ENCODE measurements around the gene EEFSEC.

Gene EEFSEC

DNA sequence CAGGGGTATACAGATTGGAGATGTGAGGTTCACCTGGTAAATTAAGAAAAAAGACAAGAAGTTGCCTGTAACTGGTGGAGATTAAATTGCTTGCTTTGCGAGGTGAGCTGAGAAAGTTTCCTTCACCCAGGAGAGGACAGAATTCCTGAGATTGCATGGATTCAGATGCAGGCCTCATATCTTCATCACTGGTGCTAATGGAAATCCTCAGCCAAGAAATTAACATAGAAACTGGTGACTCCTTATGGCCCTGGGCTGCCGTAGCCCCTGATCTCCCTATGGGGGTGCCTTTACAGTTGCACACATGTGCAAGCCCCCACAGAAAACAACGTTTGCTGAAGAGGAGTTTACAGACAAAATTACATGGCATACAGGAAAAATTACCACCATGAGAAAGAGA is 68.0 kb downstream of the EEFSEC start:
- no peak for DNase-seq

DNA sequence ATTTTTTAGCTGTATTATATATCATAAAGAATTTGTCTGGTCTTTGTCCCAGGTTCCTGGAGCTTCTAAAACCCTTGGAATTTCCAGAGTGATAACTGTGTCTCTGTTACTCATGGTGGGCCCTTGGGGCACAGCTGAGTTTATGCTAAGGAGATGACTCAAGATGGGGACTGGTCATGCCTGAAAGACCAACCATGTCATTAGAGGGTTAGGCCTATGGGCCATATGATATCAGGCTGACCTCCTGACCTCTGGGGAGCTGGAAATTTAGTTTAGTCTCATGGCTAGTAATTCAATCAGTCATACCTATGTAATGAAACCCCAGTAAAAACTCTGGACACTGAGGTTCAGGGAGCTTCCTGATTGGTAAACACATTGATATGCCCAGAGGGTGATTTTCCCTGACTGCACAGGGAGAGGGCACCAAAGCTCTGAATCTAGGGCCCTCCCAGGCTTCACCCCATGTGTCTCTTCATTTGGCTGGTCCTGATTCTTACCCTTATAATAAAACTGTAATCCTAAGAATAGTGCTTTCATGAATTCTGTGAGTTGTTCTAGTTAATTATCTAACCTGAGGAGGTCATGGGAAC is 69.6 kb downstream of the EEFSEC start:
- DNase-seq = no peak

DNA sequence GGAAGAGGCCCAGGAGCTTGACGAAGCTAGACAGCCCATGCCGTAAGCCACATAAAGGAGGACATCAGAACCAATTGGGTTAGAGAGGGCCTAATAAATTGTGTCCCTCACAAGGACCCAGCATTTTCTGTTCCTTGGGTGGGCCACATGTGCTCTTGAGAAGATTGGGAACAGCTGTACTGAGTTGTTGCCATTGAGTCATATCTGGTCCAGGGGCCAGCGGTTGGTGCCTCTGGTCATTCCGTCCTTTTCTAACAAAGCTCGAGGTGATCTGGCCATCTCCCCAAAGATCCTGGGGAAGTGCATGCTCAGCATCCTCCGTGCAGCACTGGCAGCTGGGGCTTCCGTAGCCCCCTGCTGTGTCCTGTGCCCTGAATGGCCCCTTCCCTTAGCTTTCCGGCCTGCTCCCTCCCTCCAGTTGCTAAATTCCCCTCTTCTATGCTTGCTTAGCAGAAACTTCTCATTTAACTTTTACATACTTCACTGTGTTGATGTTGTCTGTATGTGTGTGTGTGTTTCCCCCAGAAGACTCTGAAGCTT is 73.0 kb downstream of the EEFSEC start:
- no peak for DNase-seq

DNA sequence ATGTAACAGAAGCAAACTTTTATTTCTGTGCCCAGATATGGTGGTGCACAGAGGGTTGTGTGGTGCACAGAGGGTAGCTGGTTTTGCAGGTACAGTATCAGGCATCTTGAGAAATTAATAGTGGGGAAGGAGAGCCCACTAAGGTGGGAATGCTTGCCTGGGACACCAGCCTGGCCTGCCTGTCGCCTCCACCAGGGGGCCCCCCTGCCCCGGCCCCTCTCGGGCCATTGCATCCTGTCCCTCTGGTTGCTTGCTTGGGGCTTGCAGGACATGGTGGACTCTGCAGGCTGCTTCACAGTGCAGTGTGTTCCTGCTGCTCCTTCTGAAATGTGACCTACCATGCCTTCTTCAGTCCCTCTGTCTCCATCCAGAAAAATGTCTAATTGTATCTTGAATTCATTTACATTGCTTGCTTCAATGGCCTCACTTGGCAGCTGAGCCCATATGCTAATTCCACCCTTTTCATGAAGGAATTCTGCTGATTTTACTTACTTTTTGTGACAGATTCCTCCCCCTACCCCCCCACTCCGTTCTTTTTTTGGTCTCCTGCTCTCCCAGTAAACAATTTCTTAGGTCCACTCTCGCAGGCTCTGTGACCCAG is 73.6 kb downstream of the EEFSEC start:
- peak in 2 of 5 donors; percentile 11 to 29 for DNase-seq

DNA sequence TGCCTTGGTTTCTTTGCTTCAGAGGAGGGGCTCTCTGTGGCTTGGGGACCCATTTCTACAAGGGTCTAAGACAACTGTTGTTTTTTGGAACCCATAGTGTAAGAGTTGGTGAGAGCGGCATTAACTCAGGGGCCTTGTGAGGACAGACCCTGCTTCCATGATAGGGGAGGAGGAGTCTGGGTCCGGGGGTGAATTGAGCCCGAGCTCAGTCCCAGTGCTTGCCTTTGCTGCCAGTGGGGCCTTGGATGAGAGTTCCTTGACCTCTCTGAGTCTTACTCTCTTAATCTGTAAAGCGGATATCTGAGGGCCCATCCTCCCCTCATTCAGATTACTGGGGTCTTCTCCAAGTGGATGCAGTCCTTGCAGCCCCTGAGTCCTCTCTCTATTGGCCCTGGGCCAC is 74.2 kb downstream of the EEFSEC start:
- DNase-seq = no peak

DNA sequence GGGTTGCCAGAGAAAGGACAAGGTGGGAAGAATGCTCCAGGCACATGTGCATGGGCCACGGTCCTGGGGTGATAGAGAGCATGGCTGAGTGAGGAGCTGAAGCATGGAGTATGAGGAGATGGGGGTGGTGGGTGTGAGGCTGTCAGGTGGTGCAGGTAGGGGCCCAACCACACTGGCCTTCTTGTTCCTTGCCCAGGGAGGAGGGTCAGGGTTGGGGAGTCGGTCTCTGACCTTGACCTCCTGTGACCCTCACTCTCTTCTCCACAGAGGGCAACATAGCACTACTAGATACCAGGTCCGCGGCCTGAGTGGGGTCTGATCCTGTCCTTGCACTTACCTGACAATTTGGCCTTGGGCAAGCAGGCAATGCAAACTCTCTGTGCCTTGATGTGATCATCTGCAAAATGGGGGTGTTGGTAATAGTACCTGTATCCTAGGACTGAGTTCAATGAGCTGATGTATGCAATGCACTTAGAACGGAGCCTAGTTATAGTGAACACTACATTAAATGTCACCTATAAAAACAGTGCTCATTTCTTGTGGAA is 75.2 kb downstream of the EEFSEC start:
- no peak for DNase-seq

DNA sequence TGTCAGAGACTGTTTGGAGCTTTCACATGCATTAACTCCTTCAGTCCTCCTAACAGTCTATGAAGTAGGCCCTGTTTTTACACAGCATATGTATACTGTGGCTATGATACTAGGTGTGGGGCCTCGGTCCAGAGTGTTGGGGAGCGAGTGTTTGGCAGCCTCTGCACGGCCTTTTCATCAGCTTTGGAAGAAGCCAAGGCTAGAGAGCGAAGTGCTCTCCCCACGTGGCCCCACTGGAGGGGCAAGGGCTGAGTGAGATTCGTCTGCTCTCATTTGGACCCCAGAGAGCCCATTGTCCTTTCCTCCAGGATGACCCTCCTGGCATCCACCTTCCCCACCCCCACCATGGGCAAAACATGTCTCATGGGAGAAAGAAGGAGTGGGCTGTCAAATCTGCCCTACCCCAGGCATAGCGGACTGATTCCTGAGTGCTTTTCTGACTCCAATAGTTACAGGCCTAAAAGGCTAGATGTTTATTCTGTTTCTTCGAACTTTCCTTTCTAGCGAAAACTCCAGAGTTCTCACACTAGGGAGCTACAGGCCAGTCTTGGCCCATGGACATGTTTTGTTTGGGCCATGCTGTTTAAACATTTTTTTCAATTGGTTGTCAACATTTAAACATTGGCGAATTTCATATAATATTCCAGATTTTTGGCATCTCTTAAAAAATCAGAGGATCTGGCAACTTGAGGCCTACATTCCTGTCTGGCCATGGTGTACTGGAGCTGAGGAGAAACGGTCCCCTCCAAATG is 76.0 kb downstream of the EEFSEC start:
- DNase-seq = no peak

DNA sequence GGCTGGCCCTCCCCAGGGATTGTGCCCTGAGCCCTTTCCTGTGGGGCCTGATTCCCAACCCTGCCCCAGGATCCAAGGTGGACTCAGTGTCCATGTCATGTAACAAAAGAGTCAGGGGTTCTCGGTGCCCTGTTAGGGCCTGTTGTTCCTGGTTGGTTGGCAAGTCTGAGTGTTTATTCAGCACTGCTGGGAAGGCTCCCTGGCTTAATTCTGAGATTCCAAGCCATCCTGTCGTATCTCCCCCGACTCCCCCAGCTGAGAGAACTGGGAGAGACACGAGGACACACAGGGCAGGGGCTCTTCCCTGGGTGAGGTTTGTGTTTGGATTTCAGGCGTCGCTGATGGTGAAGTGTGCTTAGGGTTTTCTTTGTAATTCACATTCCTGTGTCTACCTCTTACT is 78.3 kb downstream of the EEFSEC start:
- DNase-seq = no peak

DNA sequence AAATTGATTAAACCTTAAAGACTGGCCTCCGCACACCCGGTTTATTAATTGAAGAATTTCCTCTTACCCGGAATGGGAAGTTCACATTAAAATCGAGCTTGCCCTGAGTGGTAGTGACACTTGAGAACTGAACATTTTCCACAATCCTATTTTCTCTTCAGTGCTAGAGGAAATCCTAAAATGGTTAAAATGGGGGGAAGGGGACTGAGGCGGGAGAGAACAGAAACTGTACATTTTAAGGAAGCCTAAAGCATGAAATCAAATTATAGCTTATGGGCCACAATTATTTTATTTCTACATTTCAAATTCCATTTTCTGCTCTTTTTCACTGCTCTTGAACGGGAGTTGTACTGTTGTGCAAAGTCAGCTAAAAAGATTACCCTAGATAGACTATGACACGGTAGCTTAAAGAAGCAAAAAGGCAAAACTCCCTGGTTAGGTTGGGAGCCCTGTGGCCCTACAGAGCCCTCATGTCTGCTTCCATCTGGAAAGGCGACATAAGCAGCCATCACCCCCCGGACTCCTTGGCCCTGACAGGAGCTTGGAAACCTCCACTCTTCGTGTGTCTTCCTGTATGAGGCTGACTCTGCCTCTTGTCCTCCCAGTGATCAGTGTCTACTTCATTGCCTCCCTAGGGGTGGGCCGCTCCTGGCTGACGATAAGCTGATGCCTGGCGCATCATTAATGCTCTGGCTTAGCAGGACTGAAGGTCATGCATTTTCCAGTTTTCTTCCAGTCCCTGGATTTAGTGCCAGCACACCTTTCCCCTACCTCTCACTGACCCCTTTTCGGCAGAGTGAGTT is 79.3 kb downstream of the EEFSEC start:
- no peak for DNase-seq

DNA sequence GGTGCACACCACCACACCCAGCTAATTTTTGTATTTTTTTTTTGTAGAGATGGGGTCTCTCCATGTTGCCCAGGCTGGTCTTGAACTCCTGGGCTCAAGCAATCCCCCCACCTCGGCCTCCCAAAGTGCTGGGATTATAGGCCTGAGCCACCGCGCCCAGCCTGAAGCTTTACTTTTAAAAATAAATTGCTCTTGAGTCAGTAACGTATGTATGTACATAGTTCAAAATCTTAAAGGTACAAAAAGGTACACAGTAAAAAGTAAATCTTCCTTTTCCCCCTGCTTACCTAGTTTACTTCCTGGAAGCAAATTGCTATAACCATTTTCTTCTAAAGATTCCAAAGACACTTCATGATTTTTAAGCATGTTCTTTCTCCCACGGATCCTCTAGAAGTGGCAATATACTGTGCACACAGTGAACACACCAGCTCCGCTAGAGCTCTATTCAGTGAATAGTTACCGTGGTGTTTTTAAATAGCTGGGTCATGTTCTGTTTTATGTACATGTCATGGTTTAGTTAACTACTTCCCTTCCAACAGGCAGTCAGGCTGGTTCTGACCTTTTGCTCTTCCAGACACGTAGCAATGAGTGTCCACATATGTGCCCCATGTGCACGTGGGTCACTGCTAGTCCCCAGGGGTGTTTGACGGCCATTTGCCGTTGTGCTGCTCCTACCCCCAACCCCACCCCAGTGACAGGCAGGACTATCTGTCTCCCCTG is 82.1 kb downstream of the EEFSEC start:
- no peak for DNase-seq

DNA sequence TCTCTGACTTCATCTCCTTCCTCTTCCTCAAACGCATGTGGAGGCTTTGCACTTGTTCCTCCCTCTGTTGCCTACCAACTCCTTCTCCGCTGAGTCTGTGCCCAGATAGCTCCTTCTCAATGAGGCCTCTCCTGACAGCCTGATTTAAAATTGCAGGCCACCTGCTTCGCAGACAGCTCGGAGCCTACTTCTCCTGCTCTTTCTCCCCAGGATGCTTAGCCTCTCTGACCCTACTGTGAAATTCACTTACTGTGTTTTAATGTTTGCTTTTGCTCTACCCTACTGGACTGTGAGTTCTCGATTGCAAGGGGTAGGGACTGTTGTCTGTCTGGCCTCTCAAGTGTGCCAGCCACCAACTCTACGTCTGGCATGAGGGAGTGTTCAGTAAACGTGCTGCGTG is 83.4 kb downstream of the EEFSEC start:
- no peak for DNase-seq

DNA sequence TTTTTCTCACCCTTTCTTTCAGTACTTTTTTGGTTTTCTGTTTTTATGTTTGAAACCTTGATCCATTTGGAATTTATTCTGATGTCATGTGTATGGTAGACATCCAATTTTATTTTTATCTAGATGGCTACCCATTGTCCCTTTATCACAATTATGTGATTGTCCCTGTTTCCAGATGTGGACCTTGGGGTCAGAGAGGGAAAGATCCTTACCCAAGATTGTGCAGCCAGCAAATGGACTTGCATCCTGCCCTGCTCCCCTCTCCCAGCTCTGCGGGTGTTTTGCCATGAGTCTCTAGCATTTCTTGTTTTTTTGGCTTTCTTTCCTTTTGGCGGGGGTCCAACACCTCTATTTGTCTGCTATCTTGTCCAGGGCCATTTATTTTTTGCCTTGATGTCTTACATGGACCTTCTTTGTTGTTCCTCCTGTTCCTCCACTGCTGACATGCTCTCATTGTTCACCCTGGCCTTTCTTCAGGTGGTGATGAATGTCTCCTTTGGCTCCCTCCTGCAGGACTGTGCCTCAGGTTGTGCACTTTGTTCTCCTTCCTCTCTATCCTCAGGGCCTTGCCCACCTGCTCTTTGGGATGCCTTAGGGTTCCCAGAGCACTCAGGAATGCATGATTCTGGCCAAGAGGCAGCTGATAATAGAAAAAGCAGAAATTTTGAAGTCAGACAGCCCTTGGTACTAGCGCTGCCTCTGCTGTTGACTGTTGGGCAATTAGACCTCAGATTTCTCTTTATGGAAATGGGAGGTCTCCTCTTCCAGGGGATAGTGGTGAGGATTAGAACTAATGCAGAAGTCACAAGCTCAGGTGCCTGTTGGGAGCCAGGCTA is 84.3 kb downstream of the EEFSEC start:
- no peak for DNase-seq

DNA sequence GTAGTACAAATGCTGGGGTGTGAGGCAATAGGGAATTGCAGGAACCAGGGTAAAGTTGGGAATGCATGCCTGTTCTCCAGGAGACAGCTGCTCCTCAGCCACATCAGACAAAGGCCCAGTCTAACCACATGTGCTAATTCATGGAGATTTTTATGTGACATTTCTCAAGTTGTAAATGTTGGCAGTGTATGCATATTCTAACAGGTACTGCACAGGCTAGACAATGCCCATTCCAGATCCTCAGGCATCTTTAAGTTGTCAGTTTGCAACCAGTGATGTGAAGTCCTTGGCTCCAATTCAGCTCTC is 84.9 kb downstream of the EEFSEC start:
- DNase-seq = no peak

DNA sequence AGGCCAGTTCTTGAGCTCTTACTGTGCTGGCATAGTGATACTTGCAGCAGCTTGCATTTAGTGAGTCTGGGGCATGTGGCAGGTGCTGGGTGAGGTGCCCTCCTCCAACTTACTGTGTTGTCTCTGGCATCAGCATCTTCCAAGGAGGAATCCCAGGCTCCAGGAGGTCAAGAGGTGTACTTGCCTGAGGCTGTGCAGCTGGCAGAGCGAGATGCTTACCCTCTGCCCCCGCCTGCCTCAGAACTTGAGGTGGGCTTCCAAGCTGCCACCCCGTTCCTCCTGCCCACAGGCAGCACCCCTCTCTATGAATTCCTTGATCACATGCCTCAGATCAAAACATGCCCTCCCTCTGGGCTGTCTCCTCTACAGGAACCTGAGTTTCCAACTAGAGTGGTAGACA is 86.0 kb downstream of the EEFSEC start:
- no peak for DNase-seq

DNA sequence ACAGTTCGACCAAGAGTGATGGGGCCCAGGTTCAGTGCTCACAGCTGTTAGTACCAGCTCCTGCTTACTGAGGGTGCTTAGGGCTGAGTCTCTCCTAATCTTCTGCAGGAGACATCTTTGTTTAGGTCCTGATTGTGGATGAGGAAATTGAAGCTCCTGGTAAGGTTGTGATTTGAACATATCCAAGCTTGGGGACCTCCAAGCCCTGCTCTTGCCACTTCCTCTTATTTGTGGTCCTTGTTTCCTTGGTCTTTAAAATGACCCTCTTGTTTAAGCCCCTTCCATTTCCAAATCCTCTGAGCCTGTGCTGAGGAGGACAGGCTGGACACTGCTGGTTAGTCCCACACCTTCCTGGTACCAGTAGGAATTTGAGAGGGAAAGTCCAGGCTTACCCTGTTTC is 87.0 kb downstream of the EEFSEC start:
- DNase-seq = no peak

DNA sequence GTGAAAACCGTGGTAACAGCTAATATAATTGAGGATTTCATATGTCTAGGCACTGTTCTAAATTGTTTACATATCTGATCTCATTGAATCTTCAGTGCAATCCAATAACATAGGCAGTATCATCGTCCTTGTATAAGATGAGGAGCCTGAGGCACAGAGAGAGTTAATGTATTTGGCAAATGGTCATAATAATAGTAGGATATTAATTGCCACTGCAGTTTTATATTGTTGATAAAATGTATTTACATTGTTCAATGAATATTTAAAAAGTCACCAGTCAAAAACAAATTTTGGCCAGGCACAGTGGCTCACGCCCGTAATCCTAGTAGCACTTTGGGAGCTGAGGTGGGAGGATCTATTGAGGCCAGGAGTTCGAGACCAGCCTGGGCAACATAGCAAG is 88.5 kb downstream of the EEFSEC start:
- DNase-seq = no peak

DNA sequence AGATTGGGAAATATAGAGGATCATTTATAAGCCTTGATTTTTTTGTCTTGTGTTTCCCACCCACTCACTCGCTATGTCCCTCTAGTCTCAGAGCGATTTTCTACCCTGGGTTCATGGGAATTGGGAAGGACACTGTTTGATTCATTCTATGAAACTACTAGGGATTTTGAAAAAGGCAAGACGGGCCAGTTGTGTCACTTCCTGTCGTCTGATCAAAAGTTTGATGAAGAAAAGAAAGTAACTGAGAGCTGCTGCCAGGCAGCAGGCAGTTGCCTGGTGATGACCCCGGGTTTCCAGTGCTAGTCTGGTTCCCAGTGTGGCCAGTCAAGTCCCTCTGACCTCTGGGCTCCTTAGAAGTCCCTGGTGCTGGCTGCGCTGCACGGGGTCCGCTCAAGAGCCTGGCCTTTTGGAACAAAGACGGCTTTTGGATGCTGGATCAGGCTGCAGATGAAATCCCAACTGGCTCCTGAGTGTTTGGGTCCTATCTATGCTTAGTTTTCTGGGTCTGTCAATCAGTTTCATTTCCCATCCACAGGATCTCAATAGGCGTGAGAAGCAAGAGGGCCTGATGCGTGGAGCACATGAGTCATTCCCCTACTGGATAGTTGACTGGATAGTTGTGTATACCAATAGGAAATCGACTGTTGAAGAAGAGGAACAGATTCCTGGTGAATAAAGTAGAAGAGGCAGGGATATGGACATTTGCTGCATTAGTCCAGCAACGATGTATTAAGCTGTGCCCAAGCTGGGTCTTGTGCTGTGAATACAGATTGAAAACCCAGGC is 89.7 kb downstream of the EEFSEC start:
- DNase-seq = peak in 1 of 5 donors; percentile 28

DNA sequence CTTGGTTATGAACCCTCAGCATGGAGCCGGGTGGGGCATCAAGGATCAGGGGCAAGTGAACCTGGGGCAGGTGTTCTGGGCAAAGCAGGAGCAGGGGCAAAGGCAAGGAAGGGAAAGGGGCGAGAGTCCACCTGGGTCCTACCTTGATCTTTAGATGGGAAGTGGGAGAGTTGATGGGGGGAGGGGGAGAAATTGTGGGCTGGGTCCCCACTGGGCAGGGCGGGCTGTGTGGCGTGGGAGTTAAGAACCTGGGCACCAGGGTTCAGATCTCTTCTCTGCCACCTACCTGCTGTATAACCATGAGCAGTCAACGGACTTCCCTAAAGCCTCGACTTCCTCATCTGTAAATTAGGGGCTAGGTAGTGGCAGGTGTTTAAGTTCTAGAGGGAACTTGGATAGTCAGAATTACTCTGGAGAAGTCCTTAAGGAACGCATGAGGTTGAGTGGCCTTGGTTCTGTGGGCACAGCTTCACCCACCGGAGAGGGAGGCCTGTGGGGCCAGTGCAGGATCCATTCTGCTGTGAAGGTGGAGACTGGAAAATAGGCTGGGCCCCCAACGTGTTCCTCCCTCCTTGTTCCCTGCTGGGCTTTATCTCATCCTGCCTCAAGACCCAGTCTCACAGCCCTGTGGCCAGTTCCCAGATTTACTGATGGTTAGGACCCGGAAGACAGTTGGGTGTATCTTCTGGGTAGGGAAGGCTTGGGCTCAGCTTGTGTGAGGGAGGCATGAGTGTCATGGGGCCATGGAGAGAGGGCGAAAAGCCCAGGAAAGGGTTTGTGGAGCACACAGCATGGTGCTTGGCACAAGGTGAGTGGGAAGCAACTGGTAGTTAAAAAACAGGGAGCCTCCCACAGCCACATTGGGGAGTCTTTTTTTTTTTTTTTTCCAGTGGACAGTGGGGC is 90.6 kb downstream of the EEFSEC start:
- DNase-seq = no peak

DNA sequence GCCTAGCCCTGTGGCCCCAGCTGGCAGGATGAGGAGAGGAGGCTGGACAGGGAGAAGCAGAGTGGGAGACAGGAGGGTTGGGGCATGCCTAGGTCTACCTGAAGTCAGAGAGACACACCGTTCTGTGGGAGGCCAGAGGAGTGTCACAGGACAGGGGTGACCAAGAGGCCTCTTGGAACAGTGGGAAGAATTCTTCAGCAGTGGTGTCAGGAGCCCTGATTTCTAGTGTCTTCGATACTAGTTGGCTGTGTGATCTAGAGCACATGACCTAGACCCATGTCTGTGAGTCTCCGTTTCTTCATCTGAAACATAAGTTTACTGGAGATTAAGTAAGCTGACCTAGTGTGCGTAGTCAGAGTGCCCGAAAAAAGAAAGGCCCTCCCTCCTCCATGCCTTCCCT is 92.2 kb downstream of the EEFSEC start:
- no peak for DNase-seq

Data from T-helper 1 cell (primary cell).